Mammary epithelial cell (primary cell): Measurements from ENCODE around the gene SRI.

ENCODE experiments used
- EZH2 ChIP-seq: IDR thresholded peaks from 2 replicates; pipeline ENCODE4 v1.6.1; 2012; ENCODE audit warnings: low read length, inconsistent platforms, borderline replicate concordance
- TF ChIP-seq, protein P1 (sequence below), 2 donors: IDR thresholded peaks in 1 of 2; conservative IDR thresholded peaks in 1 of 2; 2 replicates each; pipeline ENCODE4 v1.5.1; 2011 to 2012; ENCODE audit warnings: inconsistent platforms in 2 of 2, low read length in 2 of 2, mild to moderate bottlenecking in 2 of 2, control low read depth in 1 of 2, low read depth in 1 of 2; ENCODE audit not compliant: insufficient read depth in 1 of 2; ENCODE audit errors: extremely low read depth in 1 of 2

DNA sequence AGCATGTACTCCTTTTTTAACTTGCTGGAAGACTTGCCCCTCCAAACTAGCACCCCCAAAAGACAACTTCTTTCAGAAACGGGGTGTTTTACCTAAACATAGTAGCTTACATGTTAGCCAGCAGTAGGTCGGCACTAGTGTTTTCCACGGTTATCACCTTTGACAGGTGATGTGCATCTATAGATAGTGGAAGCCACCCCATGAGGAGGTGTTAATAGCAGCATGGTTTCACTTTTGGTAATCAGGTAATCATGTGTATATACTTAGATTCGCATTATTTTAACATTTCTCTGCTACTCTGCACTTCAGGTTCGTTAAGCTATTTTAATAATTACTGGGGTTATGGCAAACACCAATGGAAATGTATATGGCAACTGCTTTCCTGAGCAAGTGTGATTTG is 17.6 kb downstream of the SRI start:
- TF ChIP-seq, protein P1, sequence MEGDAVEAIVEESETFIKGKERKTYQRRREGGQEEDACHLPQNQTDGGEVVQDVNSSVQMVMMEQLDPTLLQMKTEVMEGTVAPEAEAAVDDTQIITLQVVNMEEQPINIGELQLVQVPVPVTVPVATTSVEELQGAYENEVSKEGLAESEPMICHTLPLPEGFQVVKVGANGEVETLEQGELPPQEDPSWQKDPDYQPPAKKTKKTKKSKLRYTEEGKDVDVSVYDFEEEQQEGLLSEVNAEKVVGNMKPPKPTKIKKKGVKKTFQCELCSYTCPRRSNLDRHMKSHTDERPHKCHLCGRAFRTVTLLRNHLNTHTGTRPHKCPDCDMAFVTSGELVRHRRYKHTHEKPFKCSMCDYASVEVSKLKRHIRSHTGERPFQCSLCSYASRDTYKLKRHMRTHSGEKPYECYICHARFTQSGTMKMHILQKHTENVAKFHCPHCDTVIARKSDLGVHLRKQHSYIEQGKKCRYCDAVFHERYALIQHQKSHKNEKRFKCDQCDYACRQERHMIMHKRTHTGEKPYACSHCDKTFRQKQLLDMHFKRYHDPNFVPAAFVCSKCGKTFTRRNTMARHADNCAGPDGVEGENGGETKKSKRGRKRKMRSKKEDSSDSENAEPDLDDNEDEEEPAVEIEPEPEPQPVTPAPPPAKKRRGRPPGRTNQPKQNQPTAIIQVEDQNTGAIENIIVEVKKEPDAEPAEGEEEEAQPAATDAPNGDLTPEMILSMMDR (conservative IDR thresholded peaks at IDR 0.05 in 1 of 2, IDR thresholded peaks at IDR 0.05 in 1 of 2; ENCODE audit: extremely low read depth in 1 of 2, insufficient read depth in 1 of 2, low read depth in 1 of 2, low read length in 2 of 2) = no peak
- no peak for TF ChIP-seq EZH2
